HG03095 (cell line): ENCODE measurements around the gene SLC8A1.

Source experiments
- ATAC-seq: cut with Tn5 transposase; IDR thresholded peaks from one replicate; pipeline ENCODE4 v1.9.1; 2021; ENCODE audit warnings: moderate library complexity; ENCODE audit not compliant: unreplicated experiment

SLC8A1 gene

GRCh38 chr2:40458271-40458794 lies 6.4 kb upstream of the SLC8A1 start:
- ATAC-seq: no peak

DNA sequence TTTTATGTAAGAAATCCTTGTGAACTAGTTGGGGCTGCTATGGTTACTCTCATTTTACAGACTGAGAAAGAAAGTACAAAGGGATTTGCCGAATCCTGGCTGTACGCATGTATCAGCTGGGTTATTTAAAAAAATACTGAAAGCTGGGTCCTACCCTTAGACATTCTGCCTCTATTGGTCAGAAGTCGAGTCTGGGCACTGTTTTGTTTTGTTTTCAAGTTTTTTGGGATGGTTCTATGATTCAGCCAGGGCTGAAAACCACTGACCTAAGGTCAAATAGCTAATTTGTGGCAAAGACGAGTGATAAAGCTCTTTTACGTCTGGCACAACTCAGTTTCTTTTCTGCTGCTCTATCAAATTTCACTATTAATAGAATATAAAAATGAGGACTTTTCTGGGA lies 5.9 kb upstream of the SLC8A1 start:
- ATAC-seq: no peak

DNA sequence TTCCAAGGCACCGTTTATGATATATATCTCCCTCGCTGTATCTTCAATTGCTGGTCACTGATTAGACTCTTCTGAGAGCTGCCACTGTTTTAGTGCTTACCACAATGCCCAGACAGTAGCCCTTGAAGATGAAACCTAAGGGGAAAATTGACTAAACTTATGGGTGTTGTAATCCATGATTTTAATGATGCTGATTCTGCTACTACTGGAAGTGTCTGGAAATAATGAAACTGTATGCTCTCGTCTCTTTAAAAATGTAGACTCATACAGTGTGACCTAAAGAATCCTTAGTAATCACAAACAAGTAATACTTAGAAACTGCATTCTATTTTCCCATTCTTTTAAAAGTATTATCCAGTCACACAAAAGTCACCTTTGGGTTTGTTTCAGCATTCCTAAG lies 5.5 kb upstream of the SLC8A1 start:
- no peak for ATAC-seq

DNA sequence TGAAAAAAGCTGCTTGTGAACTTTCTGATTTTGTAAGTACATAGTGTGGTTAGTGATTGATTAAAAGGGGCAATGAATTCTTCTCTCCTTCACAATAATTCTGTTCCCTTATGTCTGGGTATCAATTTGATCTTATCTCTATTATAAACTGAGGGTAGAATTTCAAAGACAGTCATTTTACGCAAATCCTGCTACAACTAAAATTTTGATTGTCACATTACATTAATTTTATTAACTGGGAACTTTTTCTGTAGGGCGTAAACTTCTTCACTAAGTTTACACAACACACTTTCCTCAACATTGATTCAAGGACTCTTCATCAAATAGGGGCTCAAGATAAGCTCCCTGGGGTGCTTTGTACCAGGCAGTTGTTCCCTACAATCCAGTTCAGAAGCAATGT lies 5.0 kb upstream of the SLC8A1 start:
- no peak for ATAC-seq

DNA sequence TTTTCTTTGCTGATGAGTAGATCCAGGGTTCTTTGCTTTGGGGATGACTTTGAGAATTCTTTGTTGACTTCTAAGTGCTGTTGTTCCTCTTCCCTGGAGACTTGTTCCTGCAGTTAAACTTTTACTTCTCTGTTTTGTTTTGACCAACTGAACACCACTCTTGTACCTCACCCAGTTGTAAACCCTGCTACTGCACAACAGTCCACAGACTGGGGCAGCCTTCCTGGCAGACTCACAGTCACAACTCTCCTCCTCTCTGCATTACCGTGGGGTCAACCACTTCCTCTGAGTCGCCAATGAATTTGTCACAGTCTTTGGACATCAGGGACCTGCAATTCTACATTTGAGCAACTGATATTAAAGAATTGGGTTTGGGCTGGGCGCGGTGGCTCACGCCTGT lies 3.8 kb upstream of the SLC8A1 start:
- no peak for ATAC-seq

- no peak for ATAC-seq
Measured at GRCh38 chr2:40454321-40454720, 2.4 kb upstream of the SLC8A1 start.

GRCh38 chr2:40452786-40453185 lies 896 bp upstream of the SLC8A1 start:
- ATAC-seq: no peak

GRCh38 chr2:40450796-40451430 lies 977 bp downstream of the SLC8A1 start:
- no peak for ATAC-seq

GRCh38 chr2:40450066-40450795 lies 1.7 kb downstream of the SLC8A1 start:
- no peak for ATAC-seq

GRCh38 chr2:40448476-40449079 lies 3.3 kb downstream of the SLC8A1 start:
- no peak for ATAC-seq

DNA sequence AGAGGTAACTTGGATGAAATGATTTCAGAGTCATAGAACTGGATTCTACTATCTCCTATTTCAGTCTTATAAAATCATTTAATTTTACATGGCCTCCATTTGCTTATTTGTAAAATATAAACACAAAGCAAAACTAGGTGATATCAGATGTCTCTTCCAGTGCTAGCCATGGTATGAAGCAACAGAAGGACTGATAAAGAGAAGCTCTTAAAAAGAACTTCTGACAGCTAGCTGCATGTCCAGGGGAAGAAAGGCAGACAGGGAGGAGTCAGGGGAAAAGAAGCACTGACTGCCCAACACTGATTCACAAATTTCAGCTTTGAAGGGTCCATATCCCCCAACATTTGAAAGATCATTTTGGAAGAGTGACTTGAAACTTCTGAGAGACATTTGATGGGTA lies 6.4 kb downstream of the SLC8A1 start:
- ATAC-seq: no peak

DNA sequence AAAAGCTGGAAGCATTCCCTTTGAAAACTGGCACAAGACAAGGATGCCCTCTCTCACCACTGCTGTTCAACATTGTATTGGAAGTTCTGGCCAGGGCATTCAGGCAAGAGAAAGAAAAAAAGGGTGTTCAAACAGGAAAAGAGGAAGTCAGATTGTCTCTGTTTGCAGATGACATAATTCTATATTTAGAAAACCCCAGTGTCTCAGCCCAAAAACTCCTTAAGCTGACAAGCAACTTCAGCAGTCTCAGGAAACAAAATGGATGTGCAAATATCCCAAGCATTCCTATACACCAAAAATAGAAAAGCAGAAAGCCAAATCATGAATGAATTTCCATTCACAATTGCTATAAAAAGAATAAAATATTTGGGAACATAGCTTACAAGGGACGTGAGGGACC lies 11.1 kb downstream of the SLC8A1 start:
- no peak for ATAC-seq

DNA sequence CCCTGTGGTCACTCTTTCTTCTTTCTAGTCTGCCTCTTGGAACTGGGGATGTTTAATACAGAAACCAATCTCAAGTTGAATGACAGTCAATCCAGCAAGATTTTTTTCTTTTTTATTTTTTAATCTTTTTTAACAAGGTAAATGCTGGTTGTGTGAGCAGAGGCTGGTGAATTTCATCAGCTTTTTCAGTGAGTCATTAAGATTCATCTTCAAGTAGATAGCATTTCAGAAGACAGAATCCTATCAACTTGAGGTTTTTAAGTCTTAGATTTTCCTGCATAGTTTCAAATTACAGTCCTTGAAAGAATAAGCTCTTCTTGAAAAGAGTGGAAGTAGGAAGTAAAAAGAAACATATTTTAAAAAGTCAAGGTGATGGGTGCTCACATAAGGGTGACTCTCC lies 12.4 kb downstream of the SLC8A1 start:
- ATAC-seq: no peak

- no peak for ATAC-seq
Measured at GRCh38 chr2:40436093-40436475, 15.8 kb downstream of the SLC8A1 start.

- ATAC-seq: no peak
Measured at GRCh38 chr2:40435426-40436092, 16.3 kb downstream of the SLC8A1 start.

DNA sequence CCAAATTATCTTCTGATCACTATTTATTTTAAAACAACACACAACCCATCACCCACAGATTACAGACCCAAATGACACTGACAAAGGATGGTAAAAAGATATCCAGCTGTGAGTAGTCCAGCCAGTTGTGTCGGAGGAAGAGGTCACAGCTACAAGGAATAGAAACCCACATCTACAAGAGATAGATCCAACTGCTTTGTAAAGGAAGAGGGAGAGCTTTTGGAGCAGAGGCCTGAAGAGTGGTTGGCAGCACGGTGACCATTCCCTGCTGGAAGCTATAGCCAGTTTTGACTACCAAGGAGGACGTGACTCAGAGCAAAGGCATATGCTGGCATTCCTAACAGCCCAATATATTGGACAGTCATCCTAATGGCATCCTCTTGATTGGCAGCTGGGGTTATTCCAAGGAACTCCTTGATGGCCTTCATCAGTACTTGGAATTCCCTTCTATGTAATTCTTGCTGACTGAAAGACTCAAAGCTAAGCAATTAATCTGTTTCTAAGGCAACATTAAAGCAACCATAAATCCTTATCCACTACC lies 17.1 kb downstream of the SLC8A1 start:
- no peak for ATAC-seq

DNA sequence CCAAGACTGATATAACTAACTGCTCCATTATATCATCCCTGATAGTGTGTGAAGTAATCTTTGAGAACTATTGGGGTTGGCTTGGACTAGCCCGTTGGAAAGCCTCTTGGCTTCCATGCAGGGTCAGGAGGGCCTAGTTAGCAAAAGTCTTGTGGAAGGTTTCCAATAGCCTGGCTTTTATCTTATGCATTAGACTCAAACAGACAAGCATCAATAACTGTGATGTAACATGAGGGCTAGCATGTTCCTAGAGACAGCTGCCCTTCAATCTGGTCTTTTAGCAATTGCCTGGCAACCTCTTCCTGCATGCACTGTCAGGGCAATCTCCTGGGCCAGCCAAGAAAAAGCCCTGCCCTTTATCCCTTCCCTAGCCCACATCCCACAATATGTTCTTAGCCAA lies 18.2 kb downstream of the SLC8A1 start:
- no peak for ATAC-seq

- no peak for ATAC-seq
Measured at GRCh38 chr2:40432921-40433483, 18.9 kb downstream of the SLC8A1 start.

- no peak for ATAC-seq
Measured at GRCh38 chr2:40431600-40431955, 20.3 kb downstream of the SLC8A1 start.

DNA sequence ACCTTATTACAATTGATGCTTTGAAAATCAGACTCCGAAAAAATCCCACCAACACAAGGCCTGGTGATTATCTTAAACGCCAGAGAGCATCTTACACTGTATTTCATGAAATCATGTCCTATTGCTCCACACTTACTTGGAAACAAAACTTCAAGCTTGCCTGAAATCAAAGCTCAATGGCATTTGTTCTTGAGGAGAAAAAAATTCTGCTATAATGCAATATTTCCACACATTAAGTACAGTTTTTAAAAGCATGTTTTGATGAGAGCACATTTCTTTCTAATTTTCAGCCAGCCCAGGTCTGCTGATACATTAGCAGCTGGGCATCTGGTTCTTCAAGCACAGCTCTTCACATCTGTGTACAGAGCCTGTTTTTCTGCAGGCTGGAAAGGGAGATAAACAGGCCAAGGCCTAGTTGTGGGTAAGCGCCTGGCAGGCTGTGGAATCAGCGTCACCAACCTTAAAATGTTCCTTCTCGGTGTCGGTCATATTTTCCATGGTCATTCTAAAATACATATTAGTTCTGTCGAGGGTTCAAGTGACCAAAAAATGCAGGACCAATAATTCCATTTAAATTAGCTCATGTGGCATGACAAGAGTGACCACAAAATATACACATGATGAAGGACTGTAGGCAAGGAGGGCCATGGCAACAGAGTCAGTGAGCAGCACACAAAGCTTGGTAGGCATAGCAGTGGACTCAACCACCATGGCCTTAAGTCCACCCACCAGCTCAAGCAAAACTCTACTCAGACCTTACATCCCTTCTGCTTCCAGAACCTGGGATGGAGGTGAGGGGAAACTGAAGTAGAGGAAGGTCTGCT lies 20.9 kb downstream of the SLC8A1 start:
- ATAC-seq: no peak
